Stomach (tissue), 4 donors: ENCODE data around the gene ZIC1.

Experiments
- POLR2A ChIP-seq, 4 donors: fragments of 450-650 bp; IDR thresholded peaks; one replicate each; pipeline ENCODE4 v1.6.1; 2016; ENCODE audit warnings: antibody characterized with exemption in 4 of 4, control low read depth in 2 of 4, mild to moderate bottlenecking in 1 of 4, moderate library complexity in 1 of 4
- TF ChIP-seq, protein P1 (sequence below), 7 experiments: fragments of 450-650 bp in 4 of 7; fragments of 200-600 bp in 3 of 7; sonication (generic) in 3 of 7; IDR thresholded peaks; one replicate each; pipeline ENCODE4 v1.5.1; 2016 to 2019; ENCODE audit warnings: antibody characterized with exemption in 7 of 7, control low read depth in 2 of 7, mild to moderate bottlenecking in 1 of 7

DNA sequence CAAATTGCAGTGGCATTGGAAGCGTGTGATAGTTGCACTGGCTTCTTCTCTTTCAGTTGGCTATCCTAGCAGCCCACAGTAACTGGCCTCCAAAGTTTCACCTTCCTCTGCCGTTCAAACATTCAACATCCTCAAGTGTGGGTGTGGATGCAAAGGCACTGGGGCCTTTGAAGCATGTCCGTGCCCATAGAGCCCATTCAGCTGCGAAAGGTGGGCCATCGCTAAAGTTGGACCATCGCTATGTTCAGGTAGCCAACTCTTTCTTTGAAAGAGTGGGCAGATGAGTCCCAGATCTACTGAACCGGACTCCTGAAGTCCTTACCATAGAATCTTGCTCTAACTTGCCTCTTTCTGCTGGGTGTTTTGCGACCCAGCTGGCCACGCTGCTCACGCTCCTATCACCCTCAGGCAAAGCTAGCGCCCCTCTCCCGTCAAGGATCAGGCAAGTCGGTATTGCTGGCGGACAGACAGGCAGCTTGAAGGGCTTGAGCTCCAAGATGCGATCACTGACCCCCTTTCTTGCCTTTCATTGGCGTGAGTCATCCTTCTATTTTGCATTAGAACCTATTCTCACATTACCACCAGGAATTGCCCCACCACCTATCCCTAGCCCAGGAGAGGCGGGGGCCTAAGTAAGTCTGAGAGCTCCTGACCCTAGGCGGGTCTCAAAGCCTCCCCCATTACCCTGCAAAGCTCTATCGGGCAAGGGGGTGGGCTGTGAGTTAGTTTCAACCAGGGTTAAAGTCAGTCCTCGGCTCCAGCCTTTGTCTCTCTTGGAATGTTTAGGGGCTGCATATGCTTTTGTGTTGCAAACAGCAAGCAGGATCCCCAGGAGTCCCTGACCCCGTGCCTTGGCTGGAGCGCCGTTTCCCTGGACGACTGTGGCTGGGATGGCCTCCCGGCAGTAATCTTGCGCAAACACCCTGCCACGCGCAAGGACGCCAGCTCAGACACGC is 31.5 kb upstream of the ZIC1 start:
- TF ChIP-seq, protein P1, sequence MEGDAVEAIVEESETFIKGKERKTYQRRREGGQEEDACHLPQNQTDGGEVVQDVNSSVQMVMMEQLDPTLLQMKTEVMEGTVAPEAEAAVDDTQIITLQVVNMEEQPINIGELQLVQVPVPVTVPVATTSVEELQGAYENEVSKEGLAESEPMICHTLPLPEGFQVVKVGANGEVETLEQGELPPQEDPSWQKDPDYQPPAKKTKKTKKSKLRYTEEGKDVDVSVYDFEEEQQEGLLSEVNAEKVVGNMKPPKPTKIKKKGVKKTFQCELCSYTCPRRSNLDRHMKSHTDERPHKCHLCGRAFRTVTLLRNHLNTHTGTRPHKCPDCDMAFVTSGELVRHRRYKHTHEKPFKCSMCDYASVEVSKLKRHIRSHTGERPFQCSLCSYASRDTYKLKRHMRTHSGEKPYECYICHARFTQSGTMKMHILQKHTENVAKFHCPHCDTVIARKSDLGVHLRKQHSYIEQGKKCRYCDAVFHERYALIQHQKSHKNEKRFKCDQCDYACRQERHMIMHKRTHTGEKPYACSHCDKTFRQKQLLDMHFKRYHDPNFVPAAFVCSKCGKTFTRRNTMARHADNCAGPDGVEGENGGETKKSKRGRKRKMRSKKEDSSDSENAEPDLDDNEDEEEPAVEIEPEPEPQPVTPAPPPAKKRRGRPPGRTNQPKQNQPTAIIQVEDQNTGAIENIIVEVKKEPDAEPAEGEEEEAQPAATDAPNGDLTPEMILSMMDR (IDR thresholded peaks at IDR 0.05), result no peak
- no peak for TF ChIP-seq POLR2A (IDR thresholded peaks at IDR 0.05)
